Endometrial microvascular endothelial cells (primary cell): Measurements from ENCODE around the gene BORCS5. TPM values are rescaled to one million over a fixed set of nuclear protein-coding genes. Genes with fewer than 3 reads are reported as not detected.

ENCODE experiments used
- in situ Hi-C: cut with HindIII; loops from 2 replicates; pipeline ENCODE4 v1.10.0; 2017; ENCODE audit warnings: low sequenced_read_pairs, low pct_unique_long_range_greater_than_20kb; ENCODE audit errors: inconsistent ontology term
- total RNA-seq: library from RNA; depleted of rRNA; stranded (reverse); fragments of >200 nt; gene quantifications from one replicate; pipeline ENCODE4 v1.2.3, GENCODE V29; 2015; ENCODE audit errors: inconsistent ontology term

Gene BORCS5
- total RNA-seq, 1 donor from 2014 or later, result 11.3 TPM

DNA sequence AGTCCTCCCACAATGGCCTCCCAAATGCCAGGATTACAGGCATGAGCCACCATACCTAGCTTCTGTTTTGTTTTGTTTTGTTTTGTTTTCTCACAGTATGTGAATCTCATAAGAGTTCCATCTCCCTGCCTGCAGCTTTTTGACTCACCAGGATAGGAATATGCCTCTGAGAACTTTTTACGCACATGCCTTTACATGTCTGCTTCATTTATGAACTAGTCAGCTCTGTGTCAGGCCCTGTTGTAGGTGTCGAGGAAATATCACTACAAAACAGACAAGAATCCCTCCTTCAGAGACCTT lies 89.0 kb downstream of the BORCS5 start:
- in situ Hi-C loops, result no loop called here

- in situ Hi-C loops, result no loop called here
Observed at GRCh38 chr12:12446786-12447185, 89.9 kb downstream of the BORCS5 start.

DNA sequence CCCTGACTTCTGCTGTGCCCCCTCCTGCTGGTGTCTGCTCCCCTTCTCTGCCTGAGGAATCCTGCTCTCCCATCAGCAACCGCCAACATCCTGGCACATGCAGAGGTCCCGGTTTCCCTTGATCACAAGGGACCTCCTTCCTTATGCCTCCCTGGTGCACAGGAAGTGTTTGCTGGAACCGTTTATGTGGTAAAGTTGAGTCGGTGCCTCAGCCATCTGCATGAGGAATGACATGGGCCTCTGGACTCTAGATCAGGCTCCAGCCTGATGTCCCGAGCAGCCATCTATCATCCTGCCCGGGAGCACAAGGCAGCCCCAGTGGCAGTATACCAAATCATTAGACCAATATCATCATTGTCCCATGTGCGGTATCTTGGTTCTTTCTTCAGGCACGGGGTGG lies 90.4 kb downstream of the BORCS5 start:
- in situ Hi-C loops, result no loop called here

DNA sequence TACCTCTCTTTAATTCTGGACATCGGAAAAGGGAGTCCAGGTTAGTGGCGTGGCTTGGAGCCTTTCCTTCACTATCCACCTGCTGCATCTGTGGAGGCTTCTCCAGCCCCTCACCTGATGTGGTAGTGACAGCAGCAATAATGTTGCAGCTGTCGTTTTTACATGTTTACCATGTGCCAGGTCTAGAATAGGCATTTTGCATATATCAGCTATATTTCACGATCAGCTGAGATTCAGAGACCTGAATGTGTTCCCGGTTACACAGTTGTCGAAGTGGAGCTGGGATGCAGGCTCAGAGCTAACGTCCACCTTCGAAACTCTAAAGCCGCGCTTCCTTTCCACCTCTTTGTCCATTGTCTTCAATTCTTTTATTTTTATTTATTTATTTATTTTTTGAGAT lies 91.0 kb downstream of the BORCS5 start:
- in situ Hi-C loops, result no loop called here

DNA sequence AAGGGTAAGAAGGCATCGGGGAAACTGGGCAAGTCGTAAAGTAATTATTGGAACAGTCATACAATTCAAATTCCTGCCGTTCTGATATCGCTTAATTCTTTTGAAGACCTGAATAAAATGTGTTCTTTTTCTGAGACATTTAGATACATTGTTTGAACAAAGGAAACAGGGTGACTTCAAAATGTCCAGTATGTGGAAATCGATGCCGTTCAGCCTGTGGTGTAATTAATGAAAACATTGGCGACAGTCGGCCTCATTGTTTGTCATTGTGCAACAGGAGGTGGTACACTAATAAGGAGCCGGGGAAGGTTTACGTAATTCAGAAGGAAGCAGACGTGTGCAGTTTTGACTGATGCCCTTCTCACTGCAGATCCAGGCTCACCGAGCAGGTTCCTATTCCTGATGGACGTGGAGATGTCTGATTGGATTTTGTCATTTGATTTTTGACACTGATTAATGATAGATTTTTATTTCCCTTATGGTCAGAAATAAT lies 92.7 kb downstream of the BORCS5 start:
- in situ Hi-C loops, result no loop called here

DNA sequence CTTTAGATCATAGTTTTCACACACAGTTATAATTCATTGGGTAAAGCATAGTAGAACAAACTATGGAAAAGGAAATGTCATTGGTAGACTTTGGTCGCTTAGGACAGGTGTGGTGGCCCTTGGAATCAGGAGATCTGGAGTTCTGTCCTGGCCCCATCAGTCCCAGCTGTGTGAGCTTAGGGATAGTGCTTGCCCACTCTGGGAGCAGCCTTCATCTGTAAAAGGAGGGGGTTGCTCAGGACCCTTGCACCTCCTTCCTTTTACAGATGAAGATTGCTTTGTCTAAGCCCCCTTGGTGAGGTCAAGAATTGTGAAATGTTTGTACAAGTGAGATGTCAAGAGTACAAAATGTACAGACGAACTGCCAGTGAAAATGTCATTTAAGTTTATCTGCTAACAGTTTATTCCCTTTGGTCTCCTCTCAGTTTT lies 93.2 kb downstream of the BORCS5 start:
- in situ Hi-C loops, result no loop called here

- in situ Hi-C loops, result no loop called here
Observed at GRCh38 chr12:12451098-12451497, 94.2 kb downstream of the BORCS5 start.

- in situ Hi-C loops, result no loop called here
Observed at GRCh38 chr12:12452326-12452902, 95.5 kb downstream of the BORCS5 start.

DNA sequence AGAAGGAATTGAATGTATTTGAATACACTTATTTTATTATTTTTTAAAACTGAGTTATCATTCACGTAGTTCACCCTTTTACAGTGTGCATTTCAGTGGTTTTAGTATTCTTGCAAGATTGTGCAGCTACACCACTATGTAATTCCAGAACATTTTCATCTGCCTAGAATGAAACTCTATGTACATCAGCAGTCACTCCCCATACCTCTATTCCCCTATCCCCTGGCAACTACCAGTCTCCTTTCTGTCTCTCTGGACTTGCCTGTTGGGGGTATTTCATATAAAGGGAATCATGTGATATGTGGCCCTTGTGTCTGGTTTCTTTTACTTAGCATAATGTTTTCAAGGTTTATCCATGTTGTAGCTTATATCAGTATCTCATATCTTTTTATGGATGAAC lies 96.8 kb downstream of the BORCS5 start:
- in situ Hi-C loops, result no loop called here

GRCh38 chr12:12454315-12454714 lies 97.4 kb downstream of the BORCS5 start:
- in situ Hi-C loops, result no loop called here

DNA sequence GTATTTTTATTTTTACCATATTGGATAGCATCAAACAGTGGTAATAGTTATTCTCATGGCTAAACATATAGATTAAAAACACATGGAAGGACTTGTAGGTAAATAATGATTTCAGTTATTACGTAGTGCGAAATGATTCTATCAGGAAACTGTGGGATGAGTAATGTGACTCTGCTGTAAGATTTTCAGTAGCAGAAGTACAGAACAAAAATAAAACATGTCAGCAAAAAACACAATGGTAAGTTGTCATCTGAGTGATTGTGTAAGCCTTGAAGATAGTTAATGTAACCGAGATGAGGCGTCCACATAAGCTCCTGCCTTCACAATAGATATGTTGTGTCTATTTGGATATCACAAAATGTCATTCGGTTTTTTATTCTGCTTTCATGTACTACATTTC lies 99.8 kb downstream of the BORCS5 start:
- in situ Hi-C loops, result no loop called here

GRCh38 chr12:12460935-12461922 lies 104.4 kb downstream of the BORCS5 start:
- in situ Hi-C loops, result no loop called here

GRCh38 chr12:12461923-12462315 lies 105.0 kb downstream of the BORCS5 start:
- in situ Hi-C loops, result no loop called here

DNA sequence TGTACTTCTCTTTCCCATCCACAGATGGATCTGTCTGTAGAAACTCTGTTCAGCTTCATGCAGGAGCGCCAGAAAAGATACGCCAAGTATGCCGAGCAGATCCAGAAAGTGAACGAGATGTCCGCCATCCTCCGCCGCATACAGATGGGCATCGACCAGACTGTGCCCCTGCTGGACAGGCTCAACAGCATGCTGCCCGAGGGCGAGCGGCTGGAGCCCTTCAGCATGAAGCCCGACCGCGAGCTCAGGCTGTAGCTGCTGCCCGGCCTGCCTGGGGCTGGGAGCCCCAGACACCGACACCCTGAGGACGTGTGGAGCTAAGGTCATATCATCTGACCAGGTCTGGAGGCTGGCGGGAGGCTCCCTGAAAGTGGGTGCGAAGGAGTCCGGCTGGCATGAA lies 108.6 kb downstream of the BORCS5 start:
- in situ Hi-C loops, result no loop called here

GRCh38 chr12:12466157-12466556 lies 109.3 kb downstream of the BORCS5 start:
- in situ Hi-C loops, result no loop called here

- in situ Hi-C loops, result no loop called here
Observed at GRCh38 chr12:12467264-12467663, 110.4 kb downstream of the BORCS5 start.

DNA sequence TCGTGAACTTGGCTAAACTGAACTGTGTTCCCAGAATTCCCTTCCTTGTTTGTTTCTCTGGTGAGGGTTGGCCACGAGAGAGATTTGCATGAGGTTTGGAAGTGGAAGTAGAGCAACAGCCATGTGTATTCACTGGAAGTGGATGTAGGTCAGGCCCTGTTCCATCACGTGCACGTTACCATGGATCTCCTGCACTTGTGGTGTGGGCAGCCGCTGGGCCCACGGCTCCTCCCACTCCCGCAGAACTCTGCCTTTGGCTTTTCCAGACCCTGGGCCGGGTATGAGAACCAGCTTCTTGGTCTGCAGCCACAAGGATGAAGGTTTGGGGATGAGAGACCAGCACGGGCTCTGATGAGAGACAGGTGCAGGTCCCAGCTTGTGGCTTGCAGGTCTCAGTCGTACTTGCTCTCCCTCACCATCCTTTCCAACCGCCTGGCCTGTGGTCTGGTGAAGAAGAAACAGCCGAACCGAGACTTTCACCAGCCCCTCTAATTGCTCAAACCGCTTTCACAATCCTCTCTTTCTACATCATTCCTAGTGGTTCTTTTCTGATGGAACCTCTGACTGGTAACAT lies 110.9 kb downstream of the BORCS5 start:
- in situ Hi-C loops, result no loop called here

GRCh38 chr12:12468575-12468974 lies 111.7 kb downstream of the BORCS5 start:
- in situ Hi-C loops, result no loop called here

DNA sequence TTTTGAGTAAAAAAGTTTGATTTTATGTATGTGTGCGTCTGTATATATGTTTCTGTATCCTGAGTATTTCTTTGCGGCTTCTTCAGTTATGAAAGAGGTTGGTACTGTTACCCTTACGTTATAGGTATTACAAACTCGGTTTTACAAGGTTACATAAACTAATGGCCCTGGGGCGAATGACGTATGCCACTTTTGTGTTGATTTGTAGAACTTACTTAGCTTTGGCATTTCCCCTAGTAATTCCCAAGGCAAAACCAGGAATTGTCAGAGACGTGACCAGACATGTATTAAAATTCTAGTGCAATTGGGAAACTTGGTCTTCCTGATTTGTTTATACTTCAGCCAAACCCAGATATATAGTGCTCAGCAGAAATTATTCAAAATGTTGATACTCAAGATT lies 112.5 kb downstream of the BORCS5 start:
- in situ Hi-C loops, result no loop called here

- in situ Hi-C loops, result no loop called here
Observed at GRCh38 chr12:12470751-12471306, 114.0 kb downstream of the BORCS5 start.
